Body of pancreas (tissue), 4 donors: ENCODE data around the gene RAB6B.

Source experiments
- CTCF ChIP-seq, 7 experiments: fragments of 450-650 bp in 4 of 7; fragments of 200-600 bp in 3 of 7; sonication (generic) in 3 of 7; IDR thresholded peaks; one replicate each; pipeline ENCODE4 v1.5.1; 2016 to 2019; ENCODE audit warnings: antibody characterized with exemption in 7 of 7
- POLR2A ChIP-seq, 3 donors: fragments of 450-650 bp; IDR thresholded peaks; one replicate each; pipeline ENCODE4 v1.6.1; 2016; ENCODE audit warnings: antibody characterized with exemption in 3 of 3, mild to moderate bottlenecking in 2 of 3

- TF ChIP-seq CTCF (IDR thresholded peaks at IDR 0.05): no peak
- no peak for TF ChIP-seq POLR2A (IDR thresholded peaks at IDR 0.05)
Observed at GRCh38 chr3:133792171-133792763, 103.4 kb downstream of the RAB6B start.
